GM12874 (cell line): ENCODE results near the gene PTCH2.

ENCODE experiments used
- TF ChIP-seq, protein P1 (sequence below): IDR thresholded peaks from 2 replicates; pipeline ENCODE4 v1.5.1; 2011; ENCODE audit warnings: low read depth, mild to moderate bottlenecking, control low read depth, low read length, moderate library complexity; ENCODE audit not compliant: insufficient read depth

The PTCH2 gene

DNA sequence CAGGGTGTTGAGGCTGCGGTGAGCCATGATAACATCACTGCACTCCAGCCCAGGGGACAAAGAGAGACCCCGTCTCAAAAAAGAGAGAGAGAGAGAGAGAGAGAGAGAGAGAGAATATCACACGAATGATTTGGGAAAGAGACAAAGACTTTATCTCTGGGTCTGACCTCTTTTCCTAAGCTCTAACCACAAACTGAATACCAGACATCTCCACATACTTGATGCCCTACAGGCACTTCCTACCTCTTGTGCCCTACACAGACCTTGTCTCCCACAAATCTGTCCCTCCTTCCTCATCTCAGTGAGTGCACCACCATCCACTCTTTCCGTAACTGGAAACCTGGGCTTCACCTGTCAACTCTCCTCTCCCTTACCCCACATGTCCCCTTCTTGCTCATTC is 27.0 kb upstream of the PTCH2 start:
- TF ChIP-seq, protein P1, sequence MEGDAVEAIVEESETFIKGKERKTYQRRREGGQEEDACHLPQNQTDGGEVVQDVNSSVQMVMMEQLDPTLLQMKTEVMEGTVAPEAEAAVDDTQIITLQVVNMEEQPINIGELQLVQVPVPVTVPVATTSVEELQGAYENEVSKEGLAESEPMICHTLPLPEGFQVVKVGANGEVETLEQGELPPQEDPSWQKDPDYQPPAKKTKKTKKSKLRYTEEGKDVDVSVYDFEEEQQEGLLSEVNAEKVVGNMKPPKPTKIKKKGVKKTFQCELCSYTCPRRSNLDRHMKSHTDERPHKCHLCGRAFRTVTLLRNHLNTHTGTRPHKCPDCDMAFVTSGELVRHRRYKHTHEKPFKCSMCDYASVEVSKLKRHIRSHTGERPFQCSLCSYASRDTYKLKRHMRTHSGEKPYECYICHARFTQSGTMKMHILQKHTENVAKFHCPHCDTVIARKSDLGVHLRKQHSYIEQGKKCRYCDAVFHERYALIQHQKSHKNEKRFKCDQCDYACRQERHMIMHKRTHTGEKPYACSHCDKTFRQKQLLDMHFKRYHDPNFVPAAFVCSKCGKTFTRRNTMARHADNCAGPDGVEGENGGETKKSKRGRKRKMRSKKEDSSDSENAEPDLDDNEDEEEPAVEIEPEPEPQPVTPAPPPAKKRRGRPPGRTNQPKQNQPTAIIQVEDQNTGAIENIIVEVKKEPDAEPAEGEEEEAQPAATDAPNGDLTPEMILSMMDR: no peak

DNA sequence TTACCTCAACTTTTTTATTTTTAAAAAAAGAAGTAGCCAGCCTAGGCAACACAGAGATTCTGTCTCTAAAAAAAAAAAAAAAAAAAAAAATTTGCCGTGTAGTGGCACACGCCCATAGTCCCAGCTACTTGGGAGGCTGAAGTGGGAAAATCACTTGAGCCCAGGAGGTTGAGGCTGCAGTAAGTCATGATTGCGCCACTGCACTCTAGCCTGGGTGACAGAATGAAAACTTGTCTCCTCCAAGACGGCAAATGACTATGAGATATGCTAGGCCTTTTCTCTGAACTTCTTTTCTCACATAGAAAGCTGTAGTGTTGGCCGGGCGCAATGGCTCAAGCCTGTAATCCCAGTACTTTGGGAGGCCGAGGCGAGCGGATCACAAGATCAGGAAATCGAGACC is 24.7 kb upstream of the PTCH2 start:
- TF ChIP-seq, protein P1: no peak

DNA sequence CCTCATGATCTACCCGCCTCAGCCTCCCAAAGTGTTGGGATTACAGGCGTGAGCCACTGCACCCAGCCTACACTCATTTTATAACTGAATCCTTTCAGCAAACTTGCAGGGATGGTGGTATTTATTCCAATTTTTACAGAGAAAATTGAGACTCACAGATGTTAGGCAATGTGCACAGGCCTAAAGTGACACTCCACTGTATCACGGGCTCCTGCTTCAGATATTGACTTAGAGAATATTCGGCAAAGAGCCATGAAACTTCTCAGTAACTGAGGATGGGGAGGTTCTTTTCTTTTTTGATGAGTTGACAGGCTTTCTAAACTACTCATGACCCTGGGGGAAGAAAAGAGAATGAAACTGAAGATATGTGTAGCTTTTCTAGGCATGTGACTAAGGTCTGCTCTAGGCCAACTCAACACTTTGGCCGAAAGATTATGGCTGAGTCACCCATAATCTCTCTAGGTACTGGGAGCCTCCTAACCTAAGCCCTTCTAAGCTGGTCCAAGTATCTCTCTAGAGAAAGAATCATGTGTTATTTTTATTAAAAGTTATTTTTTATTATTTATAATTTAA is 19.9 kb upstream of the PTCH2 start:
- TF ChIP-seq, protein P1: no peak

DNA sequence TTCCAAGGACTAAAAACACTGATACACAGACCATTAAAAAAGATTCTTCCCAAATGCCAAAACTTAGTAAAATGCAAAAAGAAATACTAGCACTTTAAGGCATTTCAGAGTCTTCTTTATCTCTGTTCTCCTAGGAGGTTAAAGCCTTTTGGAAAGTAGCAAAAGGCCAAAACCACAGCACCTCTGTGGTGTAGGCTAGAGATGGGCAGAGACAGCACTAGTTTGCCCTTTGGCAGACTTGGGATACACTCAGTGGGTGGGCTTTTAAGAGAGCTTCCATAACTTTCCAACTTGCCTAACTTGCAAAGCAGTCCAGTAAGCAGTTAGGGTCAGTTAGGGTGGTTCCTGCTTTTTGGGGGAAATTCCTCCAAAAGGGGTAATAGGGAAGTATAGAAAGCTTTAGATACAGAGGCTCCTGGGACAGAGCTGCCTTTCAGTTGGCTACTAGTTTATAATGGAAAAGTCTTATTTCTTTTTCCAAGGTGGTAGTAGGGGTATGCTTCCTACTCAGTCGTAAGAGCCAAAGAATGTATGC is 17.9 kb upstream of the PTCH2 start:
- TF ChIP-seq, protein P1: no peak

DNA sequence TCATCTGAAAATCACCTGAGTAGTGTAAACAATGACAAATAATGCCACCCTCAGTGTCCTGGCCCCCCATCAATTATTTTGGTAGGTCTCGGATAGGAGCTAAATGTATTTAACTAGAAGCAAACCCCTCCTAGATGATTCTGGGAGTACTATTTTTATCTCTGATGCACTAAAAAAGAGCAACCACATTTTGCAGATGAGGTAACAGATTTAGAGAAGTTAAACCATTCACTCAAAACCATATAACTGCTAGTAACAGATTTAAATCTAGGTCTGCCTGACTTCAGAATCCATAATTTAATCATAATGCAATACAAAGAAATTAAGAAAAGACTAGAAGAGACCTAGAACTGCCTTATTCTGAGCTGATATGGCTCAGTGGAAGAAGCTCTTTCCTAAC is 17.3 kb upstream of the PTCH2 start:
- TF ChIP-seq, protein P1: no peak

DNA sequence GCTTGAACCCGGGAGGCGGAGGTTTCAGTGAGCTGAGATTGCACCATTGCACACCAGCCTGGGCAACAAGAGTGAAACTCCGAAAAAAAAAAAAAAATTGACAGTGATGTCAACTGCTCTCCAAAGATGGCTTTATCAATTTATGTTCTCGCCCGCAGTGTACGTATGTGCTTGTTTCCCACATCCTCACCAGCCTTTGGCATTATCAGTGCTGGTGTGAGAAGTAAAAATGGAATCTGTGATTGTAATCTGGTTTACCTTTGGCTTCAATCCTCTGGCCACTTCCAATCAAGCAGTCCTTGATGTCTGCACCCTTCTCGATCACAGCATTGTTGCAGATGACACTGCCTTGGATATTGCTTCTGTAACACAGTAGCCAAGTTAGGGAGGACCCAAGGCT is 14.4 kb upstream of the PTCH2 start:
- TF ChIP-seq, protein P1: no peak

DNA sequence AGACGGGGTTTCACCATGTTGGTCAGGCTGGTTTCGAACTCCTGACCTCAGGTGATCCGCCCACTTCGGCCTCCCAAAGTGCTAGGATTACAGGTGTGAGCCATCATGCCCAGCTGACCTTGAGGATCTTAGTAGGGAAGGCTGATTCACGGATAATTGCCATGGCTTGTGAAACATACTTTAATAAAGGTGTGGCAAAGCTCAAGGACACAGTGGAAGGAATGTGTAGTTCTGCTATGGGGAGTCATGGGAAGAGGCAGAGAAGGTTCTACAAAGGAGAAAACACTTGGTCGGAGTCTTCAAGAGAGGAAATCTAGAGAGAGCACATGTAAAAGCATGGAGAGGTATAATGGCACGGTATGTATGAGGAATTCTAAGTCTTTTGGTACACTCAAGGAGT is 12.7 kb upstream of the PTCH2 start:
- TF ChIP-seq, protein P1: no peak
